ENCODE measurements around the gene TGFBR1.

Gene TGFBR1

DNA sequence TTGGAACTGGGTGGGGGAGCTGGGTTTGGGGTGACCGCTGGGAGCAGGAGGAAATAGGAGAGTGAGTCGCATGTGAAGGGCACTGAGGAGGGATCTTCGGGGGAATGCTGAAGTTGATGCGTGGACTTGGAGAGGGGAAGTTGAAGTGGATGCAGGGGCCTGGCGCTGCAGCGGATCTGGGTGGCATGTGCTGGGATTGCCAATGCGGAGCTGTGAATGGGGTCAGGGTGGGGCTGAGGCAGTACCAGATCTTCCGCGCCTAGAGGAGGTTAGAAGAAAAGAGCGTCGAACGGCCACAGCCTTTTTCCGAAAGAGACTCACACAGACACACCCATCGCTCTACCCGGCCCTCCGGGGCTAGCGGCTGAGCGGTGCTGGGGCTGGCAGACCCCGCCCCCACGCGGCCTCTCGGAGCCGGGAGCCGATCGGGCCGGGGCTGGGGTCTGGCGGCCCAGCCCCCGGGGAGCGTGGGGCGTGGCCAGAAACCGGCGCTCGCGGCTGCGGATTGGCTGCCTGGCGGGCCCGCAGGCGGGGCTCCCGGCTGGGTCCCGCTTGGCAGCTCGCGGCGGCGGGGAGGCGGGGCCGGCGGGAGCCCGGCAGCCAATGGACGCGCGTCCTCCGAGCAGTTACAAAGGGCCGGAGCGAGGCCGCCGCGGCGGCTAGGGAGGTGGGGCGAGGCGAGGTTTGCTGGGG, at the start of gene TGFBR1:
Gene TGFBR1 (plus strand): TSS at position 655 of the 693 bp plus-strand sequence. CDS start 93 bp downstream, outside the sequence.
- H3K27ac ChIP-seq, result peak within 1 kb of the TSS; percentile 31; the same call in 1 of the 2 replicates
- TF ChIP-seq ZFX (IDR thresholded peaks at IDR 0.05; ENCODE audit: borderline replicate concordance) (no peak), CTCF (IDR thresholded peaks at IDR 0.05) (no peak)

DNA sequence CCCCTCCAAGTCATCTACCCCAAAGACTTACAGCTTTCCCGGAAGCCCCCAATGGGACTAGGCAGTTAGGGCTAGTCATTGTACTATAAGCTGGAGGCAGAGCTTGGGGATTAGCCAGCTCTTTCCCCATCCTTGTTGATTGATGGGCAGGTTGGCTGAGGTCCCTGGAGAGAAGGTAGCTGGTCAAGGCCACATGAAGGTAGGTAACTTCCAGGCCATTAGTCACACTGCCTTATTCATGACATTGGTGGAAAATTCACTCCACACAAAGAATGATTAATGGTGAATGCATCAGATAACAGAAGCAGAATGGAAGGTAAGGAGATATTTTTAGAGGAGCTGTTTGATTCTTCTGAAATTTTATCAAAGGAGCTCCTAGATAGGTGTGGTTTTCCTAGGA, 49.5 kb upstream of the TGFBR1 start:
- H3K27ac ChIP-seq, result no peak overlapping the region
- TF ChIP-seq ZFX (IDR thresholded peaks at IDR 0.05; ENCODE audit: borderline replicate concordance) (no peak), CTCF (IDR thresholded peaks at IDR 0.05) (no peak)

DNA sequence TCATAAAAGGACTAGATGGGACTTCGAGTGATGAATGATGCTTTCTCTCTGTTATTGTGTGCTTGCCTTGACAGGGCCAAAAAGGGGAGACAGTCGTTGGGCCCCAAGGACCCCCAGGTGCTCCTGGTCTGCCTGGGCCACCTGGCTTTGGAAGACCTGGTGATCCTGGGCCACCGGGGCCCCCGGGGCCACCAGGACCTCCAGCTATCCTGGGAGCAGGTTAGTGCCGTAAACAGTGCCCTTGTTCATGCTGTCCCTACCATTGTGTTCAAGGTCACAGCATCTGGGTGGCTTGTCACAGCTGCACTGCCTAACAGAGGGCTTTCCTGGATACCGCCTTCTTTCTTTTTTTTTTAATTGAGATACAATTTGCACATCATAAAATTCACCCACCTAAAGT, 48.7 kb upstream of the TGFBR1 start:
- H3K27ac ChIP-seq, result no peak overlapping the region
- TF ChIP-seq CTCF (IDR thresholded peaks at IDR 0.05) (no peak), ZFX (IDR thresholded peaks at IDR 0.05; ENCODE audit: borderline replicate concordance) (no peak)

GRCh38 chr9:99056886-99057664, 47.8 kb upstream of the TGFBR1 start:
- TF ChIP-seq ZFX (IDR thresholded peaks at IDR 0.05; ENCODE audit: borderline replicate concordance), result no peak
- no peak for TF ChIP-seq CTCF (IDR thresholded peaks at IDR 0.05)

DNA sequence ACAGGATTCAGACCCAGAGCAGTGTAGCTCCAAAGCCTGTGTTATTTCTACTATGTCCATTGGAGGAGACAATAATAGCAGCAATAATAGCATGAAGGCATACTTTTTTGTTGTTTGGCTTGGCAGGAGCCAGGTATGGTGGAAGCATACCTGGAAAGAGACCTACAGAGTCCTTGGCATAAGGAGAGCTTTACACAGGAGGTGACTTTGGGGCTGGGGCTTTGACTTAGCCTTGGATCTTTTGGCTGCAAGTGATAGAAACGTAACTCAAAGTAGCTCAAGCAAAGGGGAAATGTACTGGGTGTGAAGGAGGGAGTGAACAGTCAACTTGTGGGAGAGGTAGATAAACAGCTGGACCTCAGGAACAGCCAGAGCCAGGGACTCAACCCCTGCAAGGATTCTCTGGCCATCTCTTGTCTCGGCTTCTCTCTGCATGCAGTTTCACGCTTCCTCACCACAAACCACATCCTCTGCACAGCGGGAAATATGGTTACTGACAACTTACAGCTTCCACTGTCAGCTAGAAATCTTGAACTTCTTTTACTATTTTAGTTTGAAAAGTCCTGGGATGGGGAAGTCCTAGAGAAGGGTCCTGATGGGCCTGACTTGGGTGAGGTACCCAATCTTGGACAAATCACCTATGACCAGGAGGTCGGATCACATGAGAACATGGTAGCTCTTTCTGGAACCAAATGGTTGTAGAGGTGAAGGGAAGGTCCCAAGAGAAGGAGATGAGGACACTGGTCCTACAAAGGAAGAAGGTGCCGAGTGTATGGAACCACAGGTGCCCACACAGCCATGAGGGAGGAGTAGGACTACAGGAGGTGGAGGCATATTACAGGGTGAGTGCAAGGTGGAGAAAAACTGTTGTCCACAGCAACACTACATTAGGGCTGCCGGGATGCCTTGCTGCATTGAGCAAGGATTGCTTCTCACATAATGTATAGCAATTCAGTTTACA, 47.0 kb upstream of the TGFBR1 start:
- no peak for TF ChIP-seq CTCF (IDR thresholded peaks at IDR 0.05)
- TF ChIP-seq ZFX (IDR thresholded peaks at IDR 0.05; ENCODE audit: borderline replicate concordance), result no peak
- H3K27ac ChIP-seq, result no peak overlapping the region

More at GRCh38 chr9:99056886-99057664, 47.8 kb upstream of the TGFBR1 start:
- no peak overlapping the region for H3K27ac ChIP-seq

- no peak overlapping the region for H3K27ac ChIP-seq
- TF ChIP-seq CTCF (IDR thresholded peaks at IDR 0.05) (no peak), ZFX (IDR thresholded peaks at IDR 0.05; ENCODE audit: borderline replicate concordance) (no peak)
These were observed 45.7 kb upstream of the TGFBR1 start for GRCh38 chr9:99058964-99059921.
